DND-41 (cell line): ENCODE results near the gene WDR83.

Source experiments
- CTCF ChIP-seq: IDR thresholded peaks from 2 replicates; pipeline ENCODE4 v1.5.1; 2012; ENCODE audit warnings: borderline replicate concordance, low read length, moderate library complexity, mild to moderate bottlenecking; ENCODE audit not compliant: poor library complexity, severe bottlenecking; ENCODE audit errors: extremely low read depth
- EZH2 ChIP-seq: IDR thresholded peaks from 3 replicates; pipeline ENCODE4 v1.6.1; 2012; ENCODE audit warnings: borderline replicate concordance, low read depth, mild to moderate bottlenecking, moderate library complexity, low read length, inconsistent platforms; ENCODE audit not compliant: severe bottlenecking

- TF ChIP-seq CTCF (no peak), EZH2 (no peak)
Observed at GRCh38 chr19:12720851-12721655, 54.4 kb downstream of the WDR83 start.
